H1 (cell line): ENCODE results near the gene PHOX2A. TPM values are rescaled to one million over a fixed set of nuclear protein-coding genes. Genes with fewer than 3 reads are reported as not detected.

ENCODE experiments used
- CTCF ChIA-PET: fragments of 300-600 bp; sonication (Branson Sonifier 250); formaldehyde crosslinking; loops from one replicate; lab custom pipeline; 2021; ENCODE audit not compliant: partially characterized antibody; lab: Charles Lee
- POLR2A ChIA-PET: fragments of 300-600 bp; sonication (Branson Sonifier 250); formaldehyde crosslinking; loops from one replicate; lab custom pipeline; 2021; ENCODE audit warnings: inconsistent platforms; ENCODE audit not compliant: partially characterized antibody; lab: Charles Lee
- DNase-seq, 2 experiments: peaks; one replicate each; pipeline versions ENCODE4 v3.0.0 to v3.0.0-alpha.2; 2010 to 2022; ENCODE audit warnings: low spot score in 2 of 2, low read depth in 1 of 2, mixed read lengths in 1 of 2
- FAIRE-seq: peaks from 2 replicates; lab custom pipeline; 2011; peaks lifted over from hg19 to GRCh38; lab: Jason Lieb, UNC
- H2AFZ ChIP-seq: 2 replicates; pipeline ENCODE4 v1.8.1; 2012; ENCODE audit warnings: low read length, inconsistent platforms
- H2AK5ac ChIP-seq: 2 replicates; pipeline ENCODE4 v1.6.1; 2013; ENCODE audit warnings: low read depth, low read length
- H2BK120ac ChIP-seq: replicated peaks from 2 replicates; pipeline ENCODE3; 2013; ENCODE audit warnings: low read depth, low read length, inconsistent platforms
- H2BK12ac ChIP-seq: 2 replicates; pipeline ENCODE4 v1.6.1; 2013; ENCODE audit warnings: low read depth, low read length
- H2BK15ac ChIP-seq: 2 replicates; pipeline ENCODE4 v1.6.1; 2013; ENCODE audit warnings: low read length
- H2BK20ac ChIP-seq: 2 replicates; pipeline ENCODE4 v1.6.1; 2013; ENCODE audit warnings: low read length
- H2BK5ac ChIP-seq: 2 replicates; pipeline ENCODE4 v1.6.1; 2013; ENCODE audit warnings: low read depth, low read length
- H3K14ac ChIP-seq: 2 replicates; pipeline ENCODE4 v1.6.1; 2013; ENCODE audit warnings: inconsistent platforms; ENCODE audit not compliant: insufficient read length
- H3K18ac ChIP-seq: 2 replicates; pipeline ENCODE4 v1.6.1; 2013; ENCODE audit warnings: low read length; ENCODE audit errors: extremely low read depth
- H3K23ac ChIP-seq: 2 replicates; pipeline ENCODE4 v1.6.1; 2013; ENCODE audit warnings: inconsistent platforms; ENCODE audit not compliant: insufficient read length
- H3K23me2 ChIP-seq: 2 replicates; pipeline ENCODE4 v1.6.1; 2013; ENCODE audit warnings: low read depth, low read length
- H3K27ac ChIP-seq: 2 replicates; pipeline ENCODE4 v1.6.1; 2011; ENCODE audit warnings: low read depth, low read length, inconsistent platforms
- H3K27me3 ChIP-seq, 4 experiments: replicated peaks in 1 of 4; 1 replicate in 1 of 4; 2 replicates in 3 of 4; pipeline versions ENCODE4 v1.6.1 to v1.8.1; 2011 to 2013; ENCODE audit warnings: low read length in 3 of 4, mild to moderate bottlenecking in 3 of 4, inconsistent platforms in 2 of 4, mixed read lengths in 2 of 4, moderate library complexity in 1 of 4; ENCODE audit not compliant: control insufficient read depth in 3 of 4, insufficient read depth in 3 of 4; ENCODE audit errors: extremely low read depth in 1 of 4
- H3K36me3 ChIP-seq, 4 experiments: 2 replicates each; pipeline versions ENCODE4 v1.6.1 to v1.8.1; 2011 to 2013; ENCODE audit warnings: mild to moderate bottlenecking in 4 of 4, low read length in 3 of 4, moderate library complexity in 2 of 4, control low read depth in 1 of 4, inconsistent platforms in 1 of 4; ENCODE audit not compliant: insufficient read depth in 4 of 4, control insufficient read depth in 2 of 4
- H3K4ac ChIP-seq: replicated peaks from 2 replicates; pipeline ENCODE3; 2013; ENCODE audit warnings: low read length, low read depth, mixed read lengths, inconsistent platforms; ENCODE audit not compliant: insufficient read length
- H3K4me1 ChIP-seq, 4 experiments: replicated peaks in 1 of 4; 1 replicate in 1 of 4; 2 replicates in 3 of 4; pipeline versions ENCODE4 v1.6.1 to v1.8.1; 2011 to 2013; ENCODE audit warnings: low read length in 3 of 4, inconsistent platforms in 2 of 4, mixed read lengths in 1 of 4; ENCODE audit not compliant: insufficient read depth in 4 of 4, control insufficient read depth in 3 of 4
- H3K4me2 ChIP-seq, 2 experiments: 2 replicates each; pipeline versions ENCODE4 v1.6.1 to v1.8.1; 2011 to 2013; ENCODE audit warnings: low read depth in 2 of 2, low read length in 2 of 2, control low read depth in 1 of 2, inconsistent platforms in 1 of 2, mild to moderate bottlenecking in 1 of 2; ENCODE audit not compliant: insufficient read depth in 1 of 2
- H3K4me3 ChIP-seq, 4 experiments: fragments of 200-600, 300-600 bp in 1 of 4; sonication (generic), shearing (Covaris generic), sonication (Bioruptor Twin) in 1 of 4; 2 replicates each; pipeline versions ENCODE4 v1.5.1 to v1.8.1; 2011 to 2016; ENCODE audit warnings: low read length in 4 of 4, low read depth in 3 of 4, control low read depth in 2 of 4, inconsistent platforms in 2 of 4, mild to moderate bottlenecking in 2 of 4, mixed read lengths in 1 of 4, moderate library complexity in 1 of 4; ENCODE audit not compliant: insufficient read depth in 2 of 4; ENCODE audit errors: extremely low read depth in 1 of 4
- H3K56ac ChIP-seq: replicated peaks from 2 replicates; pipeline ENCODE3; 2013; ENCODE audit warnings: low read depth, mild to moderate bottlenecking, mixed read lengths, low read length, inconsistent platforms; ENCODE audit not compliant: insufficient read length
- H3K79me1 ChIP-seq: 2 replicates; pipeline ENCODE4 v1.6.1; 2013; ENCODE audit warnings: low read depth, low read length, control low read depth
- H3K79me2 ChIP-seq, 2 experiments: 2 replicates each; pipeline versions ENCODE4 v1.6.1 to v1.8.1; 2012 to 2013; ENCODE audit warnings: low read length in 2 of 2, mild to moderate bottlenecking in 2 of 2, inconsistent platforms in 1 of 2; ENCODE audit not compliant: insufficient read depth in 2 of 2, control insufficient read depth in 1 of 2
- H3K9ac ChIP-seq, 4 experiments: replicated peaks in 1 of 4; 1 replicate in 1 of 4; 2 replicates in 3 of 4; pipeline versions ENCODE4 v1.6.1 to v1.8.1; 2011 to 2013; ENCODE audit warnings: low read depth in 3 of 4, low read length in 3 of 4, control low read depth in 2 of 4, mild to moderate bottlenecking in 2 of 4, moderate library complexity in 2 of 4, inconsistent platforms in 1 of 4; ENCODE audit errors: extremely low read depth in 1 of 4
- H3K9me3 ChIP-seq, 2 experiments: 2 replicates each; pipeline versions ENCODE4 v1.6.1 to v1.8.1; 2012 to 2013; ENCODE audit warnings: mild to moderate bottlenecking in 2 of 2, moderate library complexity in 2 of 2, control low read depth in 1 of 2, inconsistent platforms in 1 of 2, low read depth in 1 of 2, low read length in 1 of 2, mixed read lengths in 1 of 2; ENCODE audit not compliant: insufficient read depth in 2 of 2
- H4K20me1 ChIP-seq, 2 experiments: replicated peaks in 1 of 2; 2 replicates each; pipeline versions ENCODE3 to v1.8.1; 2011 to 2013; ENCODE audit warnings: inconsistent platforms in 2 of 2, low read length in 2 of 2, mild to moderate bottlenecking in 1 of 2; ENCODE audit not compliant: insufficient read depth in 2 of 2, control insufficient read depth in 1 of 2
- H4K5ac ChIP-seq: 2 replicates; pipeline ENCODE4 v1.6.1; 2013; ENCODE audit warnings: low read length, low read depth, mixed read lengths, inconsistent platforms; ENCODE audit not compliant: insufficient read length
- H4K8ac ChIP-seq: 2 replicates; pipeline ENCODE4 v1.8.0; 2013; ENCODE audit warnings: mild to moderate bottlenecking, moderate library complexity, low read length, inconsistent platforms; ENCODE audit not compliant: insufficient read depth; ENCODE audit errors: extremely low read depth
- H4K91ac ChIP-seq: replicated peaks from 2 replicates; pipeline ENCODE3; 2013; ENCODE audit warnings: low read length, mixed read lengths, inconsistent platforms; ENCODE audit not compliant: insufficient read length
- BCL11A ChIP-seq, 2 experiments: IDR thresholded peaks; one replicate each; pipeline ENCODE4 v1.6.1; 2011; ENCODE audit warnings: low read depth in 2 of 2, low read length in 2 of 2, mild to moderate bottlenecking in 2 of 2
- BRCA1 ChIP-seq: IDR thresholded peaks from 2 replicates; pipeline ENCODE4 v1.6.1; 2012; ENCODE audit warnings: low read depth, low read length, improper control_type of control experiment
- CTCF ChIP-seq, 3 experiments: IDR thresholded peaks; 1 replicate in 2 of 3; 2 replicates in 1 of 3; pipeline versions ENCODE4 v1.5.1 to v1.6.1; 2011; ENCODE audit warnings: low read length in 3 of 3, mild to moderate bottlenecking in 3 of 3, inconsistent platforms in 2 of 3, low read depth in 1 of 3, moderate library complexity in 1 of 3; ENCODE audit not compliant: insufficient read depth in 1 of 3; ENCODE audit errors: control extremely low read depth in 1 of 3
- E2F6 ChIP-seq: IDR thresholded peaks from 2 replicates; pipeline ENCODE4 v1.6.1; 2012; ENCODE audit warnings: inconsistent platforms
- POLR2AphosphoS5 ChIP-seq: IDR thresholded peaks from 2 replicates; pipeline ENCODE4 v1.6.1; 2011; ENCODE audit warnings: low read depth, low read length
- POU5F1 ChIP-seq: IDR thresholded peaks from 2 replicates; pipeline ENCODE4 v1.6.1; 2011; ENCODE audit warnings: low read depth, mild to moderate bottlenecking, low read length, moderate library complexity
- SAP30 ChIP-seq: fragments of 300-600 bp; sonication (generic); IDR thresholded peaks from 2 replicates; pipeline ENCODE4 v1.7.1; 2012; ENCODE audit warnings: low read length, moderate library complexity, mild to moderate bottlenecking, inconsistent platforms; ENCODE audit not compliant: insufficient read depth, insufficient replicate concordance
- SIRT6 ChIP-seq: IDR thresholded peaks from one replicate; pipeline ENCODE4 v1.7.1; 2012; ENCODE audit warnings: low read length, inconsistent platforms
- SIX5 ChIP-seq: IDR thresholded peaks from 2 replicates; pipeline ENCODE4 v1.6.1; 2011; ENCODE audit warnings: mild to moderate bottlenecking, low read depth, low read length
- SP2 ChIP-seq: IDR thresholded peaks from 2 replicates; pipeline ENCODE4 v1.6.1; 2012; ENCODE audit warnings: mild to moderate bottlenecking, low read length, inconsistent platforms
- TCF12 ChIP-seq: IDR thresholded peaks from 2 replicates; pipeline ENCODE4 v1.6.1; 2011; ENCODE audit warnings: low read depth, mild to moderate bottlenecking, low read length
- TEAD4 ChIP-seq: IDR thresholded peaks from 2 replicates; pipeline ENCODE4 v1.6.1; 2012; ENCODE audit warnings: low read depth, low read length, inconsistent platforms, mixed read lengths
- WGBS, 2 experiments: shearing (Covaris generic) in 1 of 2; methylation state at CpG; one replicate each; pipeline versions ENCODE4 v1.1.6 to v1.1.7; 2013 to 2015; ENCODE audit warnings: low lambda C conversion rate in 2 of 2, mixed read lengths in 2 of 2, inconsistent platforms in 1 of 2, low coverage in 1 of 2, missing lambda C conversion rate in 1 of 2; ENCODE audit not compliant: insufficient replicate concordance in 2 of 2, insufficient coverage in 1 of 2, insufficient read length in 1 of 2; ENCODE audit errors: extremely low coverage in 1 of 2, missing lambda C conversion rate in 1 of 2; 5-methylcytosine and 5-hydroxymethylcytosine counted together
- polyA plus RNA-seq, 7 experiments: library from polyadenylated mRNA; depleted of rRNA in 3 of 7; stranded (reverse) in 5 of 7; unstranded in 2 of 7; fragments of >200 nt in 5 of 7; fragments of 200-250 nt in 2 of 7; gene quantifications; 1 replicate in 5 of 7; 2 replicates in 1 of 7; 4 replicates in 1 of 7; pipeline versions ENCODE4 v1.2.1 to v1.2.3, GENCODE V29; 2011 to 2013; ENCODE audit warnings: missing spikeins in 2 of 7, mixed read lengths in 2 of 7
- total RNA-seq: library from RNA; stranded (reverse); fragmentation: NEBNext Ultra II Directional; extraction: Animal tissue kit (Norgen Biotek cat#: 25700); gene quantifications from 2 replicates; pipeline ENCODE4 v1.2.1, GENCODE V29; 2021

The PHOX2A gene
- total and polyA plus RNA-seq, 2 of the 8 experiments (the other 6 are each of a cell fraction or from before 2014, with no cell fraction given), result 0.67 TPM; not detected in 1

- Histone ChIP-seq H2AK5ac (no peak overlapping the region), H3K27ac (no peak overlapping the region), H3K4me3 (no peak overlapping the region), H3K36me3 (no peaks in the 10 kb centered on the region), H3K56ac (no peak overlapping the region), H3K23me2 (no peaks in the 10 kb centered on the region), H4K5ac (no peak overlapping the region), H3K23ac (no peak overlapping the region), H3K79me1 (no peaks in the 10 kb centered on the region), H3K14ac (no peak overlapping the region), H2BK120ac (no peak overlapping the region), H2AFZ (no peak overlapping the region), H3K4ac (no peak overlapping the region), H2BK20ac (no peak overlapping the region), H3K9me3 (0 out of 4 replicates have a peak, but pooled peaks cover 0 to 5% of the 10 kb centered on the region in 2 experiments), H2BK15ac (no peak overlapping the region), H3K27me3 (peaks cover 0 to 13% (median 4%) of the 10 kb centered on the region in 4 experiments; a peak in 4 of 7 replicates), H4K91ac (no peak overlapping the region), H4K8ac (no peak overlapping the region), H3K9ac (no peak overlapping the region), H3K18ac (no peak overlapping the region), H3K4me2 (no peak overlapping the region), H2BK12ac (no peak overlapping the region), H4K20me1 (no peaks in the 10 kb centered on the region), H3K4me1 (peaks cover 0 to 1% (median 0%) of the 10 kb centered on the region in 4 experiments; a peak in 1 of 7 replicates), H3K79me2 (no peaks in the 10 kb centered on the region), H2BK5ac (no peak overlapping the region)
- CTCF ChIA-PET, result interaction anchor here (1.4 kb wide), 1 partner anchor 12 kb away, joined by 3 read pairs; no protein-coding TSS in a partner anchor
- FAIRE-seq (no peak), DNase-seq (peak in 1 of 2 experiments; percentile 1)
- 78% methylated on average over 3 of the region's 3 CpGs; no CpG with 5 or more reads in 1 of the 2 experiments for WGBS, 2 experiments
- POLR2A ChIA-PET, result no interaction called here
- no peak for TF ChIP-seq POU5F1
- no peak for TF ChIP-seq E2F6
- TF ChIP-seq SAP30, result no peak
- no peak for TF ChIP-seq POLR2AphosphoS5
- no peak for TF ChIP-seq SIX5
- TF ChIP-seq TEAD4, result no peak
- TF ChIP-seq BRCA1, result no peak
- TF ChIP-seq BCL11A (IDR thresholded peaks at IDR 0.05; ENCODE audit: low read depth in 2 of 2, low read length in 2 of 2), result no peak
- no peak for TF ChIP-seq SP2
- TF ChIP-seq SIRT6, result no peak
- TF ChIP-seq TCF12, result no peak
- no peak for TF ChIP-seq CTCF (IDR thresholded peaks at IDR 0.05; ENCODE audit: control extremely low read depth in 1 of 3, insufficient read depth in 1 of 3, low read depth in 1 of 3, low read length in 3 of 3)
Observed at GRCh38 chr11:72253392-72253791, 9.4 kb upstream of the PHOX2A start.
